MCF 10A (cell line): ENCODE results near the gene ABAT. TPM values are rescaled to one million over a fixed set of nuclear protein-coding genes. Genes with fewer than 3 reads are reported as not detected.

ENCODE experiments used
- BruUV-seq: library from RNA; stranded (reverse); fragments of 400-500 nt; replicated peaks from 2 replicates; lab custom pipeline; 2021; lab: Mats Ljungman, UMichigan
- CTCF ChIA-PET: fragments of 300-600 bp; sonication (Branson Sonifier 250); formaldehyde crosslinking; extraction: SDS; loops from one replicate; lab custom pipeline; 2021; ENCODE audit warnings: antibody characterized with exemption, inconsistent platforms; lab: Yijun Ruan, JAX
- POLR2A ChIA-PET: fragments of 300-600, 350-650 bp; sonication (Branson Sonifier 250); formaldehyde crosslinking; extraction: SDS; loops from one replicate; lab custom pipeline; 2020; ENCODE audit warnings: antibody characterized with exemption, inconsistent platforms; lab: Yijun Ruan, JAX
- DNase-seq: peaks from one replicate; pipeline ENCODE4 v3.0.0-alpha.2; 2018; ENCODE audit not compliant: unreplicated experiment
- H3K27ac Mint-ChIP-seq: one replicate; pipeline ENCODE4 v1.8.0; 2022; ENCODE audit warnings: mild to moderate bottlenecking, low read depth, mixed read lengths; ENCODE audit not compliant: unreplicated experiment
- H3K27me3 Mint-ChIP-seq: one replicate; pipeline ENCODE4 v1.8.0; 2022; ENCODE audit warnings: mixed read lengths; ENCODE audit not compliant: insufficient read depth, unreplicated experiment
- H3K36me3 Mint-ChIP-seq: one replicate; pipeline ENCODE4 v1.8.0; 2022; ENCODE audit warnings: mild to moderate bottlenecking, moderate library complexity, mixed read lengths; ENCODE audit not compliant: insufficient read depth, unreplicated experiment
- H3K4me1 Mint-ChIP-seq: one replicate; pipeline ENCODE4 v1.8.0; 2022; ENCODE audit warnings: mixed read lengths; ENCODE audit not compliant: insufficient read depth, unreplicated experiment
- H3K4me3 Mint-ChIP-seq: one replicate; pipeline ENCODE4 v1.8.0; 2022; ENCODE audit warnings: mild to moderate bottlenecking, moderate library complexity, mixed read lengths; ENCODE audit not compliant: unreplicated experiment
- H3K9me3 Mint-ChIP-seq: one replicate; pipeline ENCODE4 v1.8.0; 2022; ENCODE audit warnings: mixed read lengths; ENCODE audit not compliant: unreplicated experiment
- CTCF ChIP-seq: fragments of 200-600 bp; IDR thresholded peaks from one replicate; pipeline ENCODE4 v1.8.0; 2022; ENCODE audit warnings: antibody characterized with exemption, mild to moderate bottlenecking; ENCODE audit not compliant: unreplicated experiment
- intact Hi-C: fragments of 100-400 bp; cut with micrococcal nuclease; formaldehyde crosslinking; loops from 2 replicates; pipeline ENCODE4 v1.14.1; 2022
- total RNA-seq: library from RNA; stranded (reverse); gene quantifications from 2 replicates; pipeline ENCODE4 v1.2.3, GENCODE V29; 2022

The ABAT gene
- total RNA-seq, 1 experiment from 2014 or later: 3.0 TPM

- TF ChIP-seq CTCF: no peak
- Mint-ChIP-seq H3K4me3 (no peak overlapping the region), H3K27ac (no peak overlapping the region), H3K27me3 (no peaks in the 10 kb centered on the region), H3K4me1 (peaks cover 3% of the 10 kb centered on the region), H3K36me3 (peaks cover 80% of the 10 kb centered on the region), H3K9me3 (no peaks in the 10 kb centered on the region)
- DNase-seq: no peak
- POLR2A ChIA-PET: no interaction called here
- intact Hi-C loops: no loop called here
- CTCF ChIA-PET: interaction anchor here (1.8 kb wide), 1 partner anchor 65 kb away, joined by 4 read pairs; no protein-coding TSS in a partner anchor
- BruUV-seq: no TSS peak
These were observed 42.5 kb upstream of the ABAT start for GRCh38 chr16:8631818-8632465.

- Mint-ChIP-seq H3K27me3 (no peaks in the 10 kb centered on the region), H3K4me1 (no peaks in the 10 kb centered on the region), H3K4me3 (no peak overlapping the region), H3K36me3 (peaks cover 77% of the 10 kb centered on the region), H3K9me3 (no peaks in the 10 kb centered on the region), H3K27ac (no peak overlapping the region)
- ChIA-PET CTCF (interaction anchor here (0.8 to 1.8 kb wide), 3 partner anchors 47 to 66 kb away, joined by 4 to 6 read pairs (median 4); no protein-coding TSS in a partner anchor), POLR2A (no interaction called here)
- BruUV-seq: no TSS peak
- intact Hi-C loops: no loop called here
- no peak for TF ChIP-seq CTCF
- DNase-seq: no peak
These were observed 41.7 kb upstream of the ABAT start for GRCh38 chr16:8632675-8633182.

GRCh38 chr16:8634991-8635736 lies 39.3 kb upstream of the ABAT start:
- DNase-seq: no peak
- peak; percentile 31 for TF ChIP-seq CTCF
- ChIA-PET POLR2A (no interaction called here), CTCF (interaction anchor here (0.6 to 5.2 kb wide), 9 partner anchors 12 to 401 kb away, joined by 3 to 39 read pairs (median 4); no protein-coding TSS in a partner anchor)
- intact Hi-C loops: loop anchor here (5.0 kb wide), 1 partner anchor 68 kb away; no protein-coding TSS in a partner anchor
- H3K9me3 Mint-ChIP-seq: no peaks in the 10 kb centered on the region
- no peaks in the 10 kb centered on the region for H3K4me1 Mint-ChIP-seq
- no TSS peak for BruUV-seq
- no peaks in the 10 kb centered on the region for H3K27me3 Mint-ChIP-seq
- H3K4me3 Mint-ChIP-seq: no peak overlapping the region
- peaks cover 81% of the 10 kb centered on the region for H3K36me3 Mint-ChIP-seq
- no peak overlapping the region for H3K27ac Mint-ChIP-seq

- Mint-ChIP-seq H3K27me3 (no peaks in the 10 kb centered on the region), H3K4me3 (no peak overlapping the region), H3K36me3 (peaks cover 91% of the 10 kb centered on the region), H3K27ac (no peak overlapping the region), H3K4me1 (no peaks in the 10 kb centered on the region), H3K9me3 (no peaks in the 10 kb centered on the region)
- CTCF ChIA-PET: interaction anchor here (0.7 to 5.2 kb wide), 3 partner anchors 67 to 1116 kb away, joined by 3 to 39 read pairs (median 3); no protein-coding TSS in a partner anchor
- no peak for DNase-seq
- no TSS peak for BruUV-seq
- POLR2A ChIA-PET: no interaction called here
- TF ChIP-seq CTCF: no peak
- intact Hi-C loops: loop anchor here (5.0 kb wide), 1 partner anchor 72 kb away; no protein-coding TSS in a partner anchor
These were observed 34.7 kb upstream of the ABAT start for GRCh38 chr16:8639694-8640093.
